Inferior parietal cortex (tissue), 1 donor: ENCODE measurements around the gene CSNK1A1L.

Experiments used
- DNase-seq: peaks from one replicate; pipeline ENCODE4 v3.0.0-alpha.2; 2016; ENCODE audit errors: extremely low spot score

Gene CSNK1A1L

DNA sequence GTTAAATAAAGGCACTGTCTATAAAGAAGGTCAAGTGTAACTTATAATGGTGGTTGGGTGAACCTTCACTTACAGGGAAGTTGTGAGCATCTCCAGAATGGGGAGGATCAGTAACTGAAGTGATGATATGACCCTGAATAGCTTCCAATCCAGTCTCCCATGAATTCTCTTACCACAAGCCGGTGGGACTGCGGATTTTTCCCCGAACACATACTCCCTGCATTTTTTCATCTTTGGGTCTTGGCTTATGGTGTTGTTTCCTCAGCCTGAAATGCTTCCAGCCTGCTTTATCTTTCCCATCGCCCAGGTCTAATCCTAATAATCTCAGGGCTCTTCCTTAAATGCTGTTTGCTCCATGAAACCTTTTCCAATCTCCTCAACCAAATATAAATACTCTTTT, 2.0 kb upstream of the CSNK1A1L start:
- DNase-seq, result no peak

DNA sequence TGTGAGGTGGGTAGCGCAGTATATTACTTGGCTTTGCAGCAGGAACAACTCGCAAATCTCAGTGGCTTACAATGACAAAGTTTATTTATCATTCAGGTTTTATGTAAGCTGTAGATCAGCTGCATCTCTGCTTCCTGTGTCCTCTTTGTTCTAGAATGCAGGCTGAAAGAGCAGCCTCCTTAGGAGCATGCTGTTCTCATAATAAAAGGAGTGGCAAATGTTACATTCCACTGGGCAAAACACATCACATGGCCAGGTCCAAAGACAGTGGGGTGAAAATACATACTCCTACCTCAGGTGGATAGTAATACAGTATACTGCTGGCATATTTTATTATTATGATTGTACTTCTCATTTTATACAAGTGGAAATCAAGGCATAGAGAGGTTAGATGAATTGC, 1.2 kb upstream of the CSNK1A1L start:
- no peak for DNase-seq

GRCh38 chr13:37102896-37103295, 2.6 kb downstream of the CSNK1A1L start:
- DNase-seq, result no peak

DNA sequence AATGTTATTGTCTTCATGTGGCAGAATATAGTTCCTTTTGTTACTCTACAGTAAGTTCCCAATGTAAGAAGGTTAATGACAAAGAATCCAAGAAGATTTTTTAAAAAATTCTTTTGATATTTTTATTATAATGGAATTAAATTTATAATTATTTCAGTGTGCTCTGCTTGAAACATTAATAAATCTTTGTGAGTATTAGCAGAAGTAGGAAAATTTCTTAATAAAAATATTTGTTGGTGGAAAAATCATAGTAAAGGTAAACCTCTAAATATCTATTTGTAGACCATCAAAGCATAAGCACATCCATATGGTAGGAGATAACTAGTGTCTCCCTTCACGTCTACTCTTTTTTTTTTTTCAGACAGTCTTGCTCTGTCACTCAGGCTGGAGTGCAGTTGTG, 4.3 kb downstream of the CSNK1A1L start:
- no peak for DNase-seq

GRCh38 chr13:37100731-37101130, 4.7 kb downstream of the CSNK1A1L start:
- DNase-seq, result no peak

- DNase-seq, result no peak
Observed at GRCh38 chr13:37097076-37097475, 8.4 kb downstream of the CSNK1A1L start.

GRCh38 chr13:37094840-37095239, 10.6 kb downstream of the CSNK1A1L start:
- DNase-seq, result no peak

DNA sequence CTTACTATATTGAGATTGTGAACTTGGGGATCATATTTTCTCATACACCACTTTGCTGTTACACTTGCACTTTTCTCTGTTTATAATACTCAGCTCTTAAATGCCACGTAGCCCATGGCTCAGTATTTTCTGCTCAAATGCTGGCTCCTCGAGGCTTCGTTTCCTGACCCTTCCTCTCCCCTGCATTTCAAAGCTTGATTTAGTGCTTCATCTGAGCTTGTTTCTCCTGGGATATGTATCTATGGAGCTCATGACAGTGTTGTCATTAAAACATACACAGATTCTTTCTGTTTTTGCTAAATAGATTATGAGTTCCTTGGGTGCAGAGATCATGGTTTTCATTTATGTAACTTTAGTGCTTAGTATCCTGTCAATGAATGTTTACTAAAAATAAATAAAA, 11.4 kb downstream of the CSNK1A1L start:
- no peak for DNase-seq

DNA sequence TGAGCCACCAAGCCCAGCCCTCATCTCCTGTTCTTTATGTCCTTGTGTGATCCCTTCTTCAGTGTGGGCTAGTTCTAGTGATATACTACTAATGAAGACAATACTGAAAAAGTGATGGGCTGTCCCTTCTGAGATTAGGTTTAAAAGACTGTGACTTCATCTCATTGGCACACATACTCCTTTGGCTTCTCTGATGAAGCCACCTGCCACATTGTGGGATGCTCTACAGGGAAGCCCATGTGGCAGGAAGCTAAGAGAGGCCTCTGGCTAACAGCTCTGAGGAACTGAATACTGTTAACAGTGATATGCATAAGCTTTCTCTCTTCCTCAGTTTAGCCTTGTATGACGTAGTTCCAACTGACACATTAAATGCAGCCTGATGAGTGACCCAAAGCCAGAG, 13.6 kb downstream of the CSNK1A1L start:
- no peak for DNase-seq

GRCh38 chr13:37090912-37091311, 14.6 kb downstream of the CSNK1A1L start:
- DNase-seq, result no peak

- DNase-seq, result no peak
Observed at GRCh38 chr13:37089495-37089894, 16.0 kb downstream of the CSNK1A1L start.

- DNase-seq, result no peak
Observed at GRCh38 chr13:37087486-37087885, 18.0 kb downstream of the CSNK1A1L start.

GRCh38 chr13:37085606-37086005, 19.9 kb downstream of the CSNK1A1L start:
- DNase-seq, result no peak

DNA sequence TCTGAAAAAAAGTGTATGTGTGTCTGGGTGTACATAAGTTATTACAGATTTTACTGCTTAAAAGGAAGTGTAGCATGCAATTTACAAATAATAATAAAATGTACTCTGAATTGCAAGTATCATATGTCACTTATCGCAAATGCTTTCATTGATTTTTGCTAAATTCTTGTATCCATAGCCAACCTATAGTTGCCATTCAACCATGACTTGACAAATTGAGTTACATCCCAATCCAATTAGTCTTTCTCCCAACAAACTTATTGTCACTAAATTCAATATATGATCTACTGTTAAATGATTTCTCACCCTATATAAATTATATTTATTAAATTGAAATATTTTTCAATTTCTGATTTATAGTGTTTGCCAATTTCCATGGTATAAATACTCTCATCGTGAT, 28.6 kb downstream of the CSNK1A1L start:
- DNase-seq, result no peak

DNA sequence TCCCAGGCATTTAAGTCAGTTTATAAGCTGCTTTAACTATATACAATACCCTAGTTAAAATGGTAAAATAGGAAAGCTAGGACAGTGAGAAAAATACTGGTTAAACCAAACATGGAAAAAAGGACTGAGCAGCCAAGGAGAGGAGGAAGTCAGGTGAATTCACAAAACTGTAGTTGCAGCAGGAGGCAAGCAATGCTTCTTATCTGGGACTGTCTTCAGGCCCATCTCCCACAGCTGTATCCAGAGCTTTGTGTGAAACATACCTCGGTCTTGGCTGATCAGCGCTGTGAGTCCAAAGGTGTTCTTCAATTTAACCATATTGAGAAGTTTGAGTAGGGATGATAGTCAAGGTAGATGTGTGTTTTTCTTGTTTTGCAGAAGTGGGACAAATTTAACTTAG, 30.3 kb downstream of the CSNK1A1L start:
- DNase-seq, result no peak

DNA sequence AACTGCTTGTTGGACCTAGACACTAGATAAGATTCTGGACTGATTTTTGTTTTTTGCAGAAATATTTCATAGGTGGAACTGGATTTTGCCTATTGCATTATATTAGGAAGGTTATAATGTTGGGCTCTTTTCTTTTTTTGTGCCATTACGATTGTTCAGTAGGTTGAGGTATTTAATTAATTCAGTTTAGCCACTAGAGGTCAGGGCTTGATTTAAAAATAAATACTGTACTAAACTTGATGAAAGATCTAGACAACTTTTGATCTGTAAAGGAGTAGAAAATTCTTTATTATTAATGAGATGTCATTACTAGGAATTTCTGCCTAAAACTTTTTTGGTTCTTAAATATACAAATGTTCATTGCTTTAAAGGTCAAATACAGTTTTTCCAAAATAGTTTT, 30.8 kb downstream of the CSNK1A1L start:
- peak; percentile 38 for DNase-seq

DNA sequence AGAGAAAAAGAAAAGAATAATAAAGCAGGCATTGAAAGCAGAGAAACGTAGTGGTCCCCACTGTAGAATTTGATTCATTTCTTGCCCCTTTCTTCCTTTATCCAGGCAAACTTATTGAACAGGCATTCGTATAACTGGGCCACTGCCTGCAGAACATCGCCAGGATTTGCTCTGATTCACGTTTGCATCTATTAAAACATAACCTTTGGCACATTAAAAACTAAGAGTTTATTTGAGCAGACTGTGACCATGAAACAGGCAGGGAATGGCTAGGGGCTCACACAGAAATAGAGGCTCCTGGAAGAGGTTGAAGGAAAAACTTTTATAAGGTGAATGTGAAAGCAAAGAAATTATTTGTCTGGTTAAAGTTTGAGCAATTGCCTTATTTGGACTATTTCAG, 33.4 kb downstream of the CSNK1A1L start:
- no peak for DNase-seq

GRCh38 chr13:37070956-37071355, 34.5 kb downstream of the CSNK1A1L start:
- DNase-seq, result no peak

DNA sequence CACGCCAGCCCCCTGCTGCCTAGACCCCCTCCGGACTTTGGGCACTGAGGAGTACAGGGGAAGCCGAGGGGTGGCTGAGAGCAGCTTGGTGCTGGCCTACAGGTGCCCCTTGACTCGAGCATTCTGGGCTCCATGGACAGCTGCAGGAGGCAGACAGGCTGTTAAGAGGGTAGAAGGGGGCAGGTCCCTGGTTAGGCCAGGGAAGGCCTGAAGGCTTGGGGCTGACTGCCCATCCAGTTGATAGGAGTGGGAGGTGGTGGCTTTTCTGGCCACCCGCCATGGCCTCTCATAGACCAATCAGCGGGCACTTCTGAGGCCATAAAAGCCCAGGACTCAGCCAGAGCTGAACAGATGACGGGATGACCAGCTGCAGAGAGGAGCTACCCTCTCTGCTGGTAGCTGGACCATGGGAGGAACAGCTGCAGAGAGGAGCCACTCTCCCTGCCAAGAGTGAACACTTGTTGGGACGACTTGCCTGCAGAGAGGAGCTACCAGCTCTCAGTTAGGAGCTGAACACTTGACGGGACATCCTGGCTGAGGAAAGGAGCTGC, 35.2 kb downstream of the CSNK1A1L start:
- no peak for DNase-seq

DNA sequence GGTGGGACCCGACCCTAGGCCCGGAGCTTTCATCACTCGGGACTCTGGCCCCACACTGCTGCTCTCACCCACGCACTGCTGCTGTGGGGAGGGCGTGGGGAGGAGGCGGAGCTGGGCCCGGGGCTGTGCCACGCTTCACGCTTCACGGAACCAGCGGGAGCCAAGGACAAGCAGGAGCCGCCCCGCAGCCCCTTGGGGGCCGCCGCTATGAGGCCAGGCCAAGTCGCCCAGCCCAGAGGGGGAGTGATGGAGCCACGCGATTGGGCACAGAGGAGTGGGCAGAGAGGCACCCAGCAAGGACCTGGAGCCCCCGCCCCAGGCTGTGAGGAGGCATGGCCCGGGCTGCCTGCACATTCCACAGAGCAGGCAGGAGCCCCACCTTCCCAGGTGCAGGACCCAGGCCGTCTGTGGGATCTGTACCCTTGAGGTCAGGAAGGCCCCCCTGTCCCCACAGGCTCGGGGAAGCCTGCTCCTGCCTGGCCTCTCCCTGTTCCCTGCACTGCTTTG, 35.8 kb downstream of the CSNK1A1L start:
- no peak for DNase-seq

DNA sequence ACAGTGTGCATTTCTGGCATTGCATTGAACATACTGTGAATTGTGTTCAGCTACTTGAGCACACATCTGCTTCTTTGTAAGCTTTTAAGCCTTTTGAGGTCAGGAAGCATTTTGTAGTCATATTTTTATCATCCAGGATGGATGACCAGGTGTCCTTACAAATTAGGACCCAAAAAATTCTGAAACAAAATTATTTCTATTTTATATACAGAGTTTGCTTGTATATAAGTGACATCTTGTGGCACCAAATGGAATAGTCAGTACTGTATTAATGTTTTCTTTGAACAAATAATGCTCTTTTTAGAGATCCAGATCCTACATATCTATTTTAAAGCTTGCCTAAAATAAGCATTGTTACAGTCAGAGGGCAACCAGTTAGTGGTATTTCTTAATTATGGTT, 36.5 kb downstream of the CSNK1A1L start:
- DNase-seq, result no peak

GRCh38 chr13:37067874-37068273, 37.6 kb downstream of the CSNK1A1L start:
- no peak for DNase-seq

- DNase-seq, result no peak
Observed at GRCh38 chr13:37065890-37066526, 39.5 kb downstream of the CSNK1A1L start.

- no peak for DNase-seq
Observed at GRCh38 chr13:37059848-37060192, 45.6 kb downstream of the CSNK1A1L start.
